HEK293T (cell line): Measurements from ENCODE around the gene HUWE1.

Source experiments
- CTCF ChIA-PET: fragments of 350-600 bp; formaldehyde crosslinking; extraction: SDS; loops from one replicate; lab custom pipeline; 2021; ENCODE audit warnings: antibody characterized with exemption, inconsistent platforms; lab: Yijun Ruan, JAX
- POLR2A ChIA-PET: fragments of 350-600 bp; formaldehyde crosslinking; extraction: SDS; loops from one replicate; lab custom pipeline; 2020; ENCODE audit warnings: antibody characterized with exemption, inconsistent platforms; lab: Yijun Ruan, JAX
- DNase-seq: peaks from one replicate; pipeline ENCODE4 v3.0.0; 2012; ENCODE audit warnings: mixed read lengths; ENCODE audit errors: extremely low spot score
- ARNT ChIP-seq: fragments of 450-650 bp; IDR thresholded peaks from 2 replicates; pipeline ENCODE4 v1.6.1; 2017; ENCODE audit warnings: mild to moderate bottlenecking
- BHLHE40 ChIP-seq: fragments of 450-650 bp; IDR thresholded peaks from 2 replicates; pipeline ENCODE4 v1.6.1; 2016; ENCODE audit warnings: mild to moderate bottlenecking, moderate library complexity, borderline replicate concordance
- CTBP1 ChIP-seq: fragments of 450-650 bp; IDR thresholded peaks from 2 replicates; pipeline ENCODE4 v1.6.1; 2016; ENCODE audit warnings: borderline replicate concordance
- ELF4 ChIP-seq: fragments of 450-650 bp; IDR thresholded peaks from 2 replicates; pipeline ENCODE4 v1.6.1; 2017; ENCODE audit warnings: antibody characterized with exemption
- FOXA1 ChIP-seq: fragments of 450-650 bp; IDR thresholded peaks from 2 replicates; pipeline ENCODE4 v1.6.1; 2016; ENCODE audit warnings: mild to moderate bottlenecking
- FOXK2 ChIP-seq: fragments of 450-650 bp; IDR thresholded peaks from 2 replicates; pipeline ENCODE4 v1.6.1; 2016; ENCODE audit warnings: mild to moderate bottlenecking
- FOXM1 ChIP-seq: fragments of 450-650 bp; IDR thresholded peaks from 2 replicates; pipeline ENCODE4 v1.6.1; 2017; ENCODE audit warnings: mild to moderate bottlenecking, borderline replicate concordance
- HDGF ChIP-seq: fragments of 450-650 bp; IDR thresholded peaks from 2 replicates; pipeline ENCODE4 v1.6.1; 2017; ENCODE audit warnings: antibody characterized with exemption, borderline replicate concordance
- L3MBTL2 ChIP-seq: fragments of 450-650 bp; conservative IDR thresholded peaks from 2 replicates; pipeline ENCODE4 v1.6.1; 2016; ENCODE audit warnings: mild to moderate bottlenecking
- LEF1 ChIP-seq: fragments of 450-650 bp; IDR thresholded peaks from 2 replicates; pipeline ENCODE4 v1.6.1; 2017; ENCODE audit warnings: mild to moderate bottlenecking, borderline replicate concordance
- NFRKB ChIP-seq: fragments of 450-650 bp; IDR thresholded peaks from 2 replicates; pipeline ENCODE4 v1.6.1; 2016; ENCODE audit warnings: mild to moderate bottlenecking, moderate library complexity
- SP1 ChIP-seq: fragments of 450-650 bp; IDR thresholded peaks from 2 replicates; pipeline ENCODE4 v1.6.1; 2017
- SUZ12 ChIP-seq: fragments of 450-650 bp; IDR thresholded peaks from 2 replicates; pipeline ENCODE4 v1.6.1; 2016; ENCODE audit warnings: mild to moderate bottlenecking
- TARDBP ChIP-seq: fragments of 450-650 bp; IDR thresholded peaks from 2 replicates; pipeline ENCODE4 v1.6.1; 2016
- ZNF384 ChIP-seq: fragments of 450-650 bp; IDR thresholded peaks from 2 replicates; pipeline ENCODE4 v1.6.1; 2016
- TF ChIP-seq, protein P1 (sequence below): fragments of 450-650 bp; IDR thresholded peaks from 2 replicates; pipeline ENCODE4 v1.6.1; 2016

HUWE1 gene

DNA sequence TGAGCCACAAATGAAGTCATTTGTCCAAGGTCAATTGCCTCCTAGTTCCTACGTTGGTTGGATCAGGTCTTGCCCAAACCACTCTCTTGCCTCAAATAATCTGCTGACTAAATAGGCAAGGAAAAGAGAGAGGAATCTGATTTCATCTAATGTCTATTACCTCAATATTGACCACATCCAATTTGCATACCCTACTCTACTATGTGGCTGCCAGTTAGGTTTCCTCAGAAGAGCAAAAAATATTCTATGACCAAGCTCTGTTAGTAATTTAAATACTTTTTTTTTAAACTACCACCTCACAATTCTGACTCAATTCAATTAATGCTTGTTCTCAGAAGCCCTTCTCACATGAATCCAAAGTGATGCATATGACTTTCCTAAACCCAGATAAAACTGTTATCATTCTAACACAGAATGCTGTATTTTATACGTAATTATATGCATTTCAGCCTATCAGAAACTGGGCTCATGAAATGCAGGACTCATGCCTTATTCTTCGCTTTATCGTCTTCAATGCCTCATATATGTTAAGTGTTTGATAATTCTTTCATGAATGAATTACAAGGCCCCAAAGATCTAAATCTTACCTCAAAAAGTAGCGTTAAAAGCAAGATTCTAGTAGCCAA is 98.6 kb downstream of the HUWE1 start:
- CTCF ChIA-PET: no interaction called here
- POLR2A ChIA-PET: no interaction called here
- TF ChIP-seq ARNT (no peak), SP1 (no peak), FOXM1 (no peak), BHLHE40 (no peak), LEF1 (no peak), FOXK2 (no peak), NFRKB (no peak), ELF4 (no peak), FOXA1 (no peak)
- TF ChIP-seq, protein P1, sequence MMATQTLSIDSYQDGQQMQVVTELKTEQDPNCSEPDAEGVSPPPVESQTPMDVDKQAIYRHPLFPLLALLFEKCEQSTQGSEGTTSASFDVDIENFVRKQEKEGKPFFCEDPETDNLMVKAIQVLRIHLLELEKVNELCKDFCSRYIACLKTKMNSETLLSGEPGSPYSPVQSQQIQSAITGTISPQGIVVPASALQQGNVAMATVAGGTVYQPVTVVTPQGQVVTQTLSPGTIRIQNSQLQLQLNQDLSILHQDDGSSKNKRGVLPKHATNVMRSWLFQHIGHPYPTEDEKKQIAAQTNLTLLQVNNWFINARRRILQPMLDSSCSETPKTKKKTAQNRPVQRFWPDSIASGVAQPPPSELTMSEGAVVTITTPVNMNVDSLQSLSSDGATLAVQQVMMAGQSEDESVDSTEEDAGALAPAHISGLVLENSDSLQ: no peak
- no peak for DNase-seq

DNA sequence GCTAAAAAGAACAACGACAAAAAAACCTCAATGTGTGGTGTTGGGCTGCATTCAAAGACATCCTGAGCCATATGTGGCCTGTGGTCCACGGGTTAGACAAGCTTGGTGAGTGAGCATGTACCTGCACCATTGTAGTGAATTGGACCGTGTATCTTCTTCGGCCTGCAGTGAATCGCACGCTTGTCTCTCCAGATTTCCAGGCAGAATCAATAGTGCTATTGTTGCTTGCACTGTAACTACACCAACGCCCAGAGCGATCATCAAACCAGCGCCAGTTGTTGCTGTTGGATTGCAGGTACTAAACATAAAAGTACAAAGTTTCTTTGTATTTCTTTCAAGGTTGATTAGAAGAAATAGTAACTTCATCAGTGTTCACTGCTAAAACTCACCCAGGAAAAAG is 101.6 kb downstream of the HUWE1 start:
- ChIA-PET CTCF (no interaction called here), POLR2A (no interaction called here)
- TF ChIP-seq NFRKB (no peak), ARNT (no peak), TARDBP (no peak), SUZ12 (no peak), FOXA1 (no peak), HDGF (no peak), SP1 (no peak), FOXM1 (no peak), FOXK2 (no peak), ELF4 (no peak), ZNF384 (no peak)
- TF ChIP-seq, protein P1: no peak
- no peak for DNase-seq

DNA sequence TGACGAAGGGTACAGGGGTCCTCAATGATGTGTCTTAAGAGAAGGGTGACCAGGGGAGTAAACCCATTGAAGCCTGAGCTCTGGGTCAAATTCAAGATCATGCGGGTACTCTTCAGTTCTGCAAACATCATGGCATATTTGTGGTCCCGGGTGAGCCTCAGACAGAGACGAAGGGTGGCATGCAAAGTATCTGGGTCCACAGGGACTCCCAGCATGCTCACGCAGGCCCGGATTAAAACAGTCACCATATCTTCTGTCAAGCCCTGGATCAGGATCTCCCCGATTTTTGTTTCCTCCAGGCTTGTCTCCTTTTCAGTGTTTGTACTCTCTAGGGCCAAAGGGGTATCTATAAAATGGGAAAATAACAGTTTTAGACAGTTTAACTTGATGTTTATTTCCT is 102.9 kb downstream of the HUWE1 start:
- TF ChIP-seq SUZ12: no peak
- TF ChIP-seq FOXK2: no peak
- no peak for TF ChIP-seq ELF4
- no peak for TF ChIP-seq CTBP1
- no peak for TF ChIP-seq FOXM1
- no peak for TF ChIP-seq TARDBP
- no peak for TF ChIP-seq BHLHE40
- CTCF ChIA-PET: no interaction called here
- no peak for DNase-seq
- POLR2A ChIA-PET: no interaction called here

DNA sequence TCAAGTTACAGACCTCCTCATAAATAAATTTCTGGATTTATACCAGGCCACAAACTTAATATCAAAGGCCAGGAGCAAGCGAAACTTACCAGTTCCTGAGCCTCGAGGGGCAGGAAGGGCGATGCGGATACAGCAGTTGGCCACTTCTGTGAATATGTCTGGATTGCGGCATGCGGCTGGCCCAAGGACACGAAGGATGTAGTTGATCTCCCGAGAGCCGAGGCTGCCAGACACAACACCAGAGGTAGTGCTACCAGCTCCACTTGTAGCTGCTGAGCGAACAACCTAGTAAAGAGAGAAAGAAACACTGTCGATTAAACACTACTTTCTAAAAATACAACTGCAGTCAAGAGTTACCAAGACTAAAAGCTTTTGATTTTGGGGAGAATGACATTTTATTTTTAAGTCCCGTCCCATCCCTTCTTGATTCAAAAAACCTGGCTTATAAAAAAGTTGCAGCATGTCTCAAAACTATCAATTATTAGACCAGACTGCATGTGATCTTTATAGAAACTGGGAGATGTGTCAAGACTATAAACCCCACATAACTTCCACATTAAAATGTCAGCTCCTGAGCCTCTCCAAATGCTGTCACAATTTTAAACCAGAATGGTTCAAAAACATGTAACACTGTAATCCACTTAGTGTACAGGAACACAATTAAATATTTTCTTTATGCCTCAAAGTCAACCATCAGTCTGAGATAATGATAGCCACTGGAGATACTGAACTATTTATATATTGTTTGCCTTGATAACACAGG is 105.6 kb downstream of the HUWE1 start:
- no peak for TF ChIP-seq BHLHE40
- TF ChIP-seq, protein P1: no peak
- TF ChIP-seq SUZ12: no peak
- no peak for TF ChIP-seq NFRKB
- no peak for TF ChIP-seq ZNF384
- TF ChIP-seq ARNT: no peak
- TF ChIP-seq CTBP1: no peak
- no peak for TF ChIP-seq SP1
- TF ChIP-seq TARDBP: no peak
- no peak for TF ChIP-seq L3MBTL2
- TF ChIP-seq HDGF: no peak
- TF ChIP-seq FOXK2: no peak
- no peak for TF ChIP-seq LEF1
- no peak for TF ChIP-seq FOXA1
- TF ChIP-seq FOXM1: no peak
- ChIA-PET POLR2A (no interaction called here), CTCF (no interaction called here)
- DNase-seq: no peak

DNA sequence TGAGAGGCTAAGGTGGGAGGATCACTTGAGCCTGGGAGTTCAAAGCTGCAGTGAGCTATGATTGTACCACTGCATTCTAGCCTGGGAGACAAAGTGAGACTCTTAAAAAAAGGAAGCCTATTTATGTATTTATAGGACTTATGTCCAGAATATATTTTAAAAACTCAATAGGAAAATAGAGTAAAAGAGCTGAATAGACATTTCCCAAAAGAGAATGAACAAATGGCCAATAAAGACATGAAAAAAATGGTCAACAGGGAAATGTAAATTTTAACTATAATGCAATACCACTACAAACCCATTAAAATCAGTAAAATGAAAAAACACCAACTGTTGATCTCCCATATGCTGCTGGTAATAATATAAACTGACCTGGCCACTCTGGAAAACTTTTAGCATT is 115.0 kb downstream of the HUWE1 start:
- POLR2A ChIA-PET: no interaction called here
- TF ChIP-seq ARNT: no peak
- no peak for TF ChIP-seq SP1
- no peak for TF ChIP-seq ELF4
- no peak for TF ChIP-seq FOXA1
- TF ChIP-seq CTBP1: no peak
- no peak for TF ChIP-seq BHLHE40
- TF ChIP-seq TARDBP: no peak
- no peak for TF ChIP-seq HDGF
- TF ChIP-seq NFRKB: no peak

DNA sequence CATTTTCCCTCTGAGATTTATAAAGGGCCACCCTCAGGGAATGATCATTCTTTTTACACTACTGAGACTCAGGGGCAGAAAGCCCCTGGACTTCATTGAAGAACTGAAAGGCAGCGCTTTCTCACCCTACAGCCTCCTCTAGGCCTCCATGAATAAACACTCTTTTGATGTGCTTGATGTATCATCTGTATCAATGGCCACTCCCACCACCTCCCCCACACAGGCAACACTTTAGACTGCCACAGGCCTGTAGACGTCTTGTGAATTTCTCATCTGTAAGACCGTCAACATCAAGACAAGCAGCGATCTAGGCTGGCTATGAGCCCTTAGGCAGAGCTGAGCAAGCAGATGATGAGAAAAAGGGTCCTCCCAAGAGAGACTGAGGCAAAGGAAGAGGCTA is 123.2 kb downstream of the HUWE1 start:
- TF ChIP-seq FOXA1: no peak
- ChIA-PET POLR2A (no interaction called here), CTCF (no interaction called here)
- DNase-seq: no peak

More for the DNA sequence above, 115.0 kb downstream of the HUWE1 start:
- CTCF ChIA-PET: no interaction called here
- no peak for DNase-seq

DNA sequence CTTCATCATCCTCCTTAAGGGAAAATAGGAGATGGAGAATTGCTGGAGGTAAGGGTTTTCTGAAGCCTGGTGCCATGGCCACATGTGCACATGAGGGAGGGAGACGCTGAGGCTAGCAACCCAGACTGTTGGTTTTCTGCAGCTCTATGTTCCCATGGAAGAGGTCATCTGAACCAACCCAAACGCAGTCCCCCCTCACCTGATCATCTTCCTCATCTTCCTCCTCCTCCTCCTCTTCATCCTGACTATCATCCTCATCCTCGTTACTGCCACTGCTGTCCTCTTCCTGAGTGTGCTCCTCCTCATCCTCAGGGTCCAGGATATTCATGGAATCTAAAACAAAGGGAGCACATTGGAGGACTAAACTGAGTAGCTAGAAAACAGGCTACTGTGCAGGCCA is 124.6 kb downstream of the HUWE1 start:
- CTCF ChIA-PET: no interaction called here

More for the DNA sequence above, 124.6 kb downstream of the HUWE1 start:
- no peak for DNase-seq
- TF ChIP-seq NFRKB: no peak
- no peak for TF ChIP-seq FOXM1
- TF ChIP-seq SUZ12: no peak
- TF ChIP-seq FOXA1: no peak
- no peak for TF ChIP-seq FOXK2
- no peak for TF ChIP-seq ELF4
- TF ChIP-seq SP1: no peak
- no peak for TF ChIP-seq ARNT
- no peak for TF ChIP-seq HDGF
- TF ChIP-seq L3MBTL2: no peak
- TF ChIP-seq TARDBP: no peak
- TF ChIP-seq, protein P1: no peak
- TF ChIP-seq ZNF384: no peak
- POLR2A ChIA-PET: no interaction called here
